HG02852 (cell line): Measurements from ENCODE around the gene C4orf54.

Experiments
- ATAC-seq: cut with Tn5 transposase; IDR thresholded peaks from one replicate; pipeline ENCODE4 v1.9.1; 2021; ENCODE audit warnings: mild to moderate bottlenecking, moderate library complexity; ENCODE audit not compliant: unreplicated experiment

Gene C4orf54

DNA sequence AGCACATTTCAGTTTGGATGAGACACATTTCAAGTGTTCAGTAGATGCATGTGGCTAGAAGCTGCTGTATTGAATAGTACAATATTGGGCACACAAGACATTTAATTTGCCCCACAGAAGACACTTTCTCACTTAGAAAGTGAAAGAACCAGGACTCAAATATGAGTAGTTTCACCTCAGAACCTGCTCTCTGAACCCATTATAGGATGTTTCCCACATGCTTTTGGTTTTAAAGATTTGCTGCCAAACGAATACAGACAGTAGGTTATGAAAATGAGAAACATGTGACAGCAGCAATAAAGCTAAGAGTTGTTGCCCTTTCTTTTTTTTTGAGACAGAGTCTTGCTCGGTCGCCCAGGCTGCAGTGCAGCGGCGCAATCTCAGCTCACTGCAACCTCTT lies 32.3 kb downstream of the C4orf54 start:
- no peak for ATAC-seq

DNA sequence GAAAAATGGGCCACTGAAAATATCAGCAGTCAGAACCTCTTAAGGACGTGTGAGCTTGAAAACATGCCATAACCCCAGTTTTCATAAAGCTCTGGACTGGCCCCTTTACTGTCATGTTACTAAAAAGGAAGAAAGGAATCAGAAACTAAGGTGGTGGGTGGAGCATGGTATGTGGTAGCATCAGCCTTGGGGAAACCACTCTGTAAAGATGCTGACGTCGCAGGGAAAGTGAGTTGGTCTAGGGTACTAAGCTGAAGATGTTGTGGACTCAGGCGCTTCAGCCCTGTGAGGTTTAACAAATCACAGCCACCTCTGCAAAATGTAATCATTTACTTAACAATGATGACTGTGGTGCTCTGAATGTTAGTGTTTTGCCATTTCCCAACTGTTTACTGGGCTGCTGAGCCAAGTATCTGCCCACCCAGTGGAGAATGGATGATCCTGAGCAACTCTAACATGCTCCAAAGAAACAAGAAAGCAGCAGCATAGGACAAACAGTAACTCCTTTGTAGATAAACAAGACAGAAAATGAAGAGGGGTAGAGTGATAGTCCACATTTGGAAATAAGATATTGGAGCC lies 33.4 kb downstream of the C4orf54 start:
- no peak for ATAC-seq

DNA sequence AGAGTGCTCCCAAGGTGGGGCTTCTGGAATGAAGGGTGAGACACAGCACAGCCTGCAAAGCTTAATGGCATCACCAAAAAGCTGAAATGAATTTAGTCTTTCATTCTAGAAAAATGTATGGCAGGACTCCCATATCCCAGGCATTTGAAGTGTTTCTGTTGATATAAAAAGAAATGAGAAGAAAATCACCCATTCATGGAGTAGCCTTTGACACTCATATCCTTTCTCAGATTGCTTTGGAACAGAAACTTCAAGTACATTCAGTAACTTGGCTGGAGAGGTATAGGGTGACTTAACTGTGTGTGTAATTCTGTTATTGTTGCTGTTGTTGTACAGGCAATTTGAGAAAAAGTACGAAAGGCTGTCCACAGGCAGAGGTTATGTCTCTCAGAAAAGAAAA lies 35.3 kb downstream of the C4orf54 start:
- ATAC-seq = no peak

- ATAC-seq = no peak
Measured at GRCh38 chr4:99617374-99617773, 40.3 kb downstream of the C4orf54 start.

- ATAC-seq = no peak
Measured at GRCh38 chr4:99615170-99615820, 42.3 kb downstream of the C4orf54 start.

DNA sequence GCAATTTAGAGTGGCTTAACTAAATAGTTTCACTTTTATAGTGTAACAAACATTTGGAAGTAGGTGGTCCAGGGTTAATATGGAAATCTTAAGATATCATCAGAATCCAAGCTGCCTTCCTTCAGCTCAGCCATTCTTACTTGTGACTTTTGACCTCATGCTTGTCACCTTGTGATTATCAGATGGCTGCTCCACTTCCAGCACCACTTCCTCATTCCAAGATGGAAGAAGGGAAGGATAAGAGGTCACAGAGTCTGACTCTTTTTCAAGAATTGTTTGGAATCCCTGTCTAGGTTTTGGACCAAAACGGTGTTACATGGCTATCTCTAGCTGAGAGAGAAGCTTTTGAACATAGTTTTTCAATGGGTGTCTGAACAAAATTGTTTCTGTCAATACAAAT lies 43.1 kb downstream of the C4orf54 start:
- no peak for ATAC-seq

GRCh38 chr4:99612704-99613103 lies 44.9 kb downstream of the C4orf54 start:
- no peak for ATAC-seq

DNA sequence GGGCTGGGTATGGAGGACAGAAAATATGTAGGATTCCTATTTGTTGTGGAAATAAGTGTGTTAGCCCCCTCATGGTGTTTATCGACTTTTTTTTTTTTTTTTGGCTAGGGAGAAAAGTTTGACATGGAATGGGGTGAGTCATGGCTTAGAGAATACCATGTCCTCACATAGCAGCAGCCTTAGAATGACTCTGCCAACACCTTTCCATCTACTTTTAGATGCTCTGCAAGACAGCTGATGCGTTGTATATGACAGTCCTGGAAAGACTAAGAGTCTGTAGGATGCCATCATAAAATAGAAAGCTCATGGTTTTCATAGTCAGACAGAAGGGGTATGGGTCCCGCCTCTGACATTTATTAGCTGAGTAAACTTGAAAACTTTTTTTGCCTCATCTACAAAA lies 45.3 kb downstream of the C4orf54 start:
- ATAC-seq = no peak

- no peak for ATAC-seq
Measured at GRCh38 chr4:99610605-99611175, 46.9 kb downstream of the C4orf54 start.

DNA sequence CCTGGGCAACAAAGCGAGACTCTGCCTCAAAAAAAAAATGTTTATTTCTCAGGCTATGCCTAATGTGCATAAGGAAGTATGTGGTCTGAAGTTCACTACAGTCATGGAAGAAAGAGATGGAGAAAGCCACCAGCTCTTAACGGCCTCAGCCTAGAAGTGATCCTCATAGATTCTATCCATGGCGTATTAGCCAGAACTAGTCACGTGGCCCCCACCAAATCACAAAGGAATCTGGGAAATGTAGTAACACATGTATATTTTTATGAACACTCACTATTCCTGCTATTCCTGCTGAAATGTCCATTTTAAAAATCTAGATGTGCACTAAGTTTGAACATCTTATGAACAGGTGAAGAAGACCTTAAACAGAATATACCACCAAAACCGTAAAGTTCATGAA lies 49.2 kb downstream of the C4orf54 start:
- no peak for ATAC-seq
